ENCODE results near the gene CDKAL1. TPM values are rescaled to one million over a fixed set of nuclear protein-coding genes. Genes with fewer than 3 reads are reported as not detected.

CDKAL1 gene
- total RNA-seq, 1 donor from 2014 or later: 13.4 TPM

GRCh38 chr6:21257125-21257524 is 722.9 kb downstream of the CDKAL1 start:
- TF ChIP-seq CTCF (IDR thresholded peaks at IDR 0.05; ENCODE audit: insufficient read depth, low read length, severe bottlenecking): no peak
- Histone ChIP-seq H3K27me3 (ENCODE audit: control insufficient read depth, insufficient read depth, low read length) (no peaks in the 10 kb centered on the region), H3K4me3 (ENCODE audit: low read depth, low read length) (no peak overlapping the region), H3K36me3 (ENCODE audit: control insufficient read depth, insufficient read depth, low read length) (no peaks in the 10 kb centered on the region)
- FAIRE-seq: no peak
- no peak for DNase-seq (ENCODE audit: low read depth)

- no peak for DNase-seq (ENCODE audit: low read depth)
- FAIRE-seq: no peak
- no peak for TF ChIP-seq CTCF (IDR thresholded peaks at IDR 0.05; ENCODE audit: insufficient read depth, low read length, severe bottlenecking)
- H3K36me3 ChIP-seq (ENCODE audit: control insufficient read depth, insufficient read depth, low read length): no peaks in the 10 kb centered on the region
- H3K27me3 ChIP-seq (ENCODE audit: control insufficient read depth, insufficient read depth, low read length): no peaks in the 10 kb centered on the region
- H3K4me3 ChIP-seq (ENCODE audit: low read depth, low read length): no peak overlapping the region
Observed at GRCh38 chr6:21258665-21259064, 724.4 kb downstream of the CDKAL1 start.

GRCh38 chr6:21259660-21260059 is 725.4 kb downstream of the CDKAL1 start:
- no peaks in the 10 kb centered on the region for H3K36me3 ChIP-seq (ENCODE audit: control insufficient read depth, insufficient read depth, low read length)
- FAIRE-seq (no peak), DNase-seq (ENCODE audit: low read depth) (no peak)
- no peak overlapping the region for H3K4me3 ChIP-seq (ENCODE audit: low read depth, low read length)
- no peak for TF ChIP-seq CTCF (IDR thresholded peaks at IDR 0.05; ENCODE audit: insufficient read depth, low read length, severe bottlenecking)
- no peaks in the 10 kb centered on the region for H3K27me3 ChIP-seq (ENCODE audit: control insufficient read depth, insufficient read depth, low read length)

GRCh38 chr6:21262504-21262903 is 728.2 kb downstream of the CDKAL1 start:
- FAIRE-seq (no peak), DNase-seq (ENCODE audit: low read depth) (no peak)
- Histone ChIP-seq H3K27me3 (ENCODE audit: control insufficient read depth, insufficient read depth, low read length) (no peaks in the 10 kb centered on the region), H3K36me3 (ENCODE audit: control insufficient read depth, insufficient read depth, low read length) (no peaks in the 10 kb centered on the region), H3K4me3 (ENCODE audit: low read depth, low read length) (no peak overlapping the region)
- TF ChIP-seq CTCF (IDR thresholded peaks at IDR 0.05; ENCODE audit: insufficient read depth, low read length, severe bottlenecking): no peak

- Histone ChIP-seq H3K36me3 (ENCODE audit: control insufficient read depth, insufficient read depth, low read length) (no peaks in the 10 kb centered on the region), H3K27me3 (ENCODE audit: control insufficient read depth, insufficient read depth, low read length) (no peaks in the 10 kb centered on the region), H3K4me3 (ENCODE audit: low read depth, low read length) (no peak overlapping the region)
- DNase-seq (ENCODE audit: low read depth) (peak; percentile 99), FAIRE-seq (peak; percentile 13)
- TF ChIP-seq CTCF (IDR thresholded peaks at IDR 0.05; ENCODE audit: insufficient read depth, low read length, severe bottlenecking): no peak
Observed at GRCh38 chr6:21263531-21264287, 729.5 kb downstream of the CDKAL1 start.
